IPS-11a (cell line): Measurements from ENCODE around the gene HLA-DPB1.
"Not testable (repeated sequence)": the region's sequence is repeated elsewhere in the genome, so short reads cannot be mapped to it uniquely, and the experiment has no call there.

Experiments
- H3K4me3 ChIP-seq: one replicate; pipeline ENCODE4 v1.5.1; 2013; ENCODE audit warnings: low read depth, low read length, control low read depth

HLA-DPB1 gene

GRCh38 chr6:33101121-33101737, 25.4 kb downstream of the HLA-DPB1 start:
- H3K4me3 ChIP-seq: not testable (repeated sequence)

- H3K4me3 ChIP-seq: no peak overlapping the region
These were observed 28.0 kb downstream of the HLA-DPB1 start for GRCh38 chr6:33103776-33104175.

- H3K4me3 ChIP-seq: no peak overlapping the region
These were observed 29.1 kb downstream of the HLA-DPB1 start for GRCh38 chr6:33104887-33105286.

- H3K4me3 ChIP-seq: no peak overlapping the region
These were observed 29.6 kb downstream of the HLA-DPB1 start for GRCh38 chr6:33105386-33105785.

DNA sequence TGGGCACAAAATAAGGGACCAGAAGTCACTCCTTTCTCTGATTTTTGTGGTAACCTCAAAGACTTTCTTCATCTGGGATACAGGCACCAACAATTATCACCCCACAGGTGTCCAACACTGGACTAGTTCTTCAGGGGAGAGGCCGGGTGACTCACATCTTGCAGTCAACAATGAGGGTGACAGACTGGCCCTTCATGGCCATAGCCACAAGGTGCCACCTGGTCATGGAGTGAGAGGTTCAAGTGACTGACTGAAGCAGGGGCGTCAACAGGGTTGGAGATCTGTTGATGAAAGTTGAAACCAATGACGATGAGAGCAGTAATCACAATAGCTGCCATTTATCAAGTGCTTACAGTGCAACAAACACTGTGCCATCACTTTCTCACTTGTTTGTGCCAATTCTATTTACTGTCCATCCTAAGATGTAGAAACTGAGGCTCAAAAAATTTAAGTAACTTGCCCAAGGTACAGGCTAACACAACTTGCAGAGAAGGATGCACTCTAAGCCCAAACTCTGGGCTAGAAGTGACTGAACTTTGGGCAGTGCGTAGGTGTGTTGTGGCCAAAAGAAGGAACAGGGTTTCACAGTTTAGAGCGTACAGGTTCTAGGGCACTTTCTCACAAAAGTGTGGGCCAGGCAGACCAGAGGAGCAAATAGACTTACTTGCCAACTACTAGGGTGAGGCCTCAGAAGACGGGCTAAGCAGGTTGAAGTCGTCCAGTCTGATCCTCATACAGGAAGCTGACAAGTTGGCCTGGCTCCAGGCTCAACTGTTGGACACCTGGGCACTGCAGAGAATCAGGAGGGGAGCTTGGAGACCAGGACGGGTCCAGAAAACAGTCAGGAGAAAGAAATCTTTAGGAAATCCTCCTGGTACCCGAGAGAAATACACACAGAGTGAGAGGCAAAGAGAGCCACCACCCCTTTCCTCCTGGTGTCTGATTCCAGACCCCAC, 30.4 kb downstream of the HLA-DPB1 start:
- no peak overlapping the region for H3K4me3 ChIP-seq

- H3K4me3 ChIP-seq: no peak overlapping the region
These were observed 31.9 kb downstream of the HLA-DPB1 start for GRCh38 chr6:33107641-33108040.

DNA sequence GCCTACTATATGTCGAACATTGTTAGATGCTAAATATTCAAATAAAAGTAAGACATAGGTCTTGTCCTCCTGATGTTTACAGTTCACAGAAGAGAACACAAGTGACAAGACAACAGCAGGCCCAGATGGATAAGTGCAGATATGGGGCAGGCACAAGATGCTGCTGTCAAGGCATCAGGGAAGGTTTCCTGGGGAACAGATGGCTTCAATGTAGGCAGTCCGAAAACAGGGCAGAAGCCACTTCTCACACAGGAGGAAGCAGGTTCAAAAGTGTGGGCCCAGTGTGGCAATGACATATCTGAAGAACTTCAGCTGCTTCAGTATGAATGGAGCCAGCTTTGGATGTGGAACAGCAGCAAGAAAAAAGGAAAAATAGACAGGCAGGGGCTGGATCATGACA, 32.5 kb downstream of the HLA-DPB1 start:
- H3K4me3 ChIP-seq: no peak overlapping the region

- H3K4me3 ChIP-seq: no peak overlapping the region
These were observed 36.4 kb downstream of the HLA-DPB1 start for GRCh38 chr6:33112148-33112547.

- no peak overlapping the region for H3K4me3 ChIP-seq
These were observed 38.0 kb downstream of the HLA-DPB1 start for GRCh38 chr6:33113755-33114154.

DNA sequence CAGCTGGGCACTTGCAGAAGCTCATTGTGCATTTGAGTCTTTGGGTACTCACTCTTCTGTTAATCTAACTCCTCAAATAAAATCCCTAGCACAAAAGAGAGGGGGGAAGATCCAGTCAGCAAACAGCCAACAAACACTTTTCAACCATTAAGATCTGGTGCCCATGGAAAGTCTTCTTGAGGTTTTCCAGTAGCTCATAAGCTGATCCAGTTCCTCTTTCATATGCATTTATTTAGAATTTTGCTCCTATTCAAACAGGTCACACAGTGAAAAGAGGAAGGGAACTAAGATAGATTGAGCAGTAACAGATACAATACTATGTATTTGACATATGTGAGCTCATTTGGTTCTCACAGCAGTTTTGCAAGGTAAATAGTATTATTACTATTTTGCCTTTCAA, 38.6 kb downstream of the HLA-DPB1 start:
- H3K4me3 ChIP-seq: no peak overlapping the region

GRCh38 chr6:33116417-33116816, 40.6 kb downstream of the HLA-DPB1 start:
- peak overlapping the region; percentile 91 for H3K4me3 ChIP-seq

- H3K4me3 ChIP-seq: peak overlapping the region; percentile 91
These were observed 41.3 kb downstream of the HLA-DPB1 start for GRCh38 chr6:33116841-33117711.

GRCh38 chr6:33117811-33118277, 42.1 kb downstream of the HLA-DPB1 start:
- peak overlapping the region; percentile 91 for H3K4me3 ChIP-seq

- H3K4me3 ChIP-seq: peak overlapping the region; percentile 91
These were observed 42.8 kb downstream of the HLA-DPB1 start for GRCh38 chr6:33118525-33119123.

DNA sequence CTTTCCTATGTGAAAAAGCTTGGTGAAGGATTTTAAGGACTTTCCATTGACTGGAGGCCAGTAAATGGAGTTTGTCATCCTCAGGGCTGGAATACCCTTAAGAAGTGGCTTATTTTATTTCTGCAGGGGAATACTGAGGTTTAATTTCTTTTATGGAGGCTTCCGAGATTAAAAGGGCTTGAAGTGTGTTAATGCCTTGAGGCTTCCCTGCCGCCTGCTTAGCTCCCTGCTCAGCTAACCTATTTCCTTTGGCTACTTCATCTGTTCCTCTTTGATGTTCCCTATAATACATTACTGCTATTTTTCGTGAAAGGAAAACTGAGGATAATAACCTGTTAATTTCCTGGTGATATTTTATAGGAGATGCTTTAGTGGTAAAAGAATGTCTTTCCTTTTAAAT, 44.2 kb downstream of the HLA-DPB1 start:
- no peak overlapping the region for H3K4me3 ChIP-seq

DNA sequence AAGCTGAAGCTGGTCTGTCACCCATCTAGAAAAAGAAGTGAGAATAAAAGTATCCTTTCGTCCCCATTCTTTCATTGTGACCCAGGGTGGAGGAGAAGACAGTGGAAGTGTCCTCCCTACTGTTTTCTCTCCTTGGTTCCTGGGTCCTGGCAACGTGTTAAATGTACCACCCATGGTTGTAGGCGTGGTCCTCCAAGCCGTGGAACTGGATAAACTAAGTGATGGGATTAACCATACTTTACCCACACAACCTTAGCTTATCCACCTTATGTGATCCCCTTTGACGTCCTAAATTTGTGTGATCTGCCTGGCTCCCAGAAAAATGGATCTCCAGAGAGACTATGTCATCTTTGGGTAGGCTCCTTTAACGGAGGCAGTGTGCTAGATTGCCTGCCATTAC, 47.4 kb downstream of the HLA-DPB1 start:
- H3K4me3 ChIP-seq: no peak overlapping the region

- no peak overlapping the region for H3K4me3 ChIP-seq
These were observed 48.1 kb downstream of the HLA-DPB1 start for GRCh38 chr6:33123732-33124524.

GRCh38 chr6:33124525-33124901, 48.7 kb downstream of the HLA-DPB1 start:
- no peak overlapping the region for H3K4me3 ChIP-seq

DNA sequence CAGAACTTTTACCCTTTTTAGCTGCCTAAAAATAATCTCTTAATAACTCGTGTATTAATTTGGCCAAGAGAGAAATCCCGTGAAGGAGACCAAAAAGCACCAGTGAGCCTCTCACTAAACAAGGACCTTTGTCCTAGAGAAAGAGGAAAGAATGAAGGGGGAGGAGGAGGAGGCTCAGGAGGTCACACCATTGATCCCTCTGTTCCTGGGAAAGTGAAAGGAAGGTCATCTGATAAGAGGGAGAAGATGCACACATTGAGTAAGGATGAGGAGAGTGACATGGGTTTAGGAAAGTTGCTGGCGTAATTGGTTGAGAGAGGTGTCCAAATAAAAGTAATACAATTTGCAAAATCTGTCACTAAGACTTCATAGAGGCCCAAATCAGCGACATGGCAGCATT, 49.2 kb downstream of the HLA-DPB1 start:
- H3K4me3 ChIP-seq: no peak overlapping the region

- no peak overlapping the region for H3K4me3 ChIP-seq
These were observed 50.4 kb downstream of the HLA-DPB1 start for GRCh38 chr6:33126101-33126714.
